GM23248 (cell line): ENCODE measurements around the gene EBF3.

ENCODE experiments used
- EZH2 ChIP-seq: fragments of 200-600 bp; sonication (generic); IDR thresholded peaks from 2 replicates; pipeline ENCODE4 v1.6.1; 2018; ENCODE audit warnings: antibody characterized with exemption, mild to moderate bottlenecking; ENCODE audit not compliant: insufficient read depth, poor library complexity, severe bottlenecking
- EZH2phosphoT487 ChIP-seq: fragments of 200-600 bp; sonication (generic); IDR thresholded peaks from 2 replicates; pipeline ENCODE4 v1.6.1; 2018; ENCODE audit warnings: antibody characterized with exemption, moderate library complexity, mild to moderate bottlenecking, low read depth; ENCODE audit not compliant: insufficient read depth

DNA sequence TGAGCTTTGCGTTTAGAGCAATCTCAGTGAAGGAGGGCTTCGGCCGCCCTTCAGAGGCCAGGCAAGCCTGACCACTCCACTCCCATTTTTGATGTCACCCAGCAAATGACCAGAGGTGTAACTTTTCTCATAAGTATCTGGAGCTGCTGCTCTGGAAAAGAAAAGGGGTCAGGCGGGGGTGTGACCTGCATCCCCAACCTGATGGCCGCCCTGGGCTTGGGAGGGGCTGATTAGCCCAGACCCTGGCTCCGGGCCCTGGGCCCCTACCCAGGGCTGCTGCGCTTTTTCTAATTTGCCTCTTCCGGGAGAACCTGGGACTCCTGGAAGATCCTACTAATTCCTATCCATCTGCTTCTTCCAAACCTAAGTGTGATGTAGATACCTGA, 9.6 kb upstream of the EBF3 start:
- TF ChIP-seq EZH2 = no peak
- TF ChIP-seq EZH2phosphoT487 = no peak
